ENCODE measurements around the gene RPLP1.

RPLP1 gene

DNA sequence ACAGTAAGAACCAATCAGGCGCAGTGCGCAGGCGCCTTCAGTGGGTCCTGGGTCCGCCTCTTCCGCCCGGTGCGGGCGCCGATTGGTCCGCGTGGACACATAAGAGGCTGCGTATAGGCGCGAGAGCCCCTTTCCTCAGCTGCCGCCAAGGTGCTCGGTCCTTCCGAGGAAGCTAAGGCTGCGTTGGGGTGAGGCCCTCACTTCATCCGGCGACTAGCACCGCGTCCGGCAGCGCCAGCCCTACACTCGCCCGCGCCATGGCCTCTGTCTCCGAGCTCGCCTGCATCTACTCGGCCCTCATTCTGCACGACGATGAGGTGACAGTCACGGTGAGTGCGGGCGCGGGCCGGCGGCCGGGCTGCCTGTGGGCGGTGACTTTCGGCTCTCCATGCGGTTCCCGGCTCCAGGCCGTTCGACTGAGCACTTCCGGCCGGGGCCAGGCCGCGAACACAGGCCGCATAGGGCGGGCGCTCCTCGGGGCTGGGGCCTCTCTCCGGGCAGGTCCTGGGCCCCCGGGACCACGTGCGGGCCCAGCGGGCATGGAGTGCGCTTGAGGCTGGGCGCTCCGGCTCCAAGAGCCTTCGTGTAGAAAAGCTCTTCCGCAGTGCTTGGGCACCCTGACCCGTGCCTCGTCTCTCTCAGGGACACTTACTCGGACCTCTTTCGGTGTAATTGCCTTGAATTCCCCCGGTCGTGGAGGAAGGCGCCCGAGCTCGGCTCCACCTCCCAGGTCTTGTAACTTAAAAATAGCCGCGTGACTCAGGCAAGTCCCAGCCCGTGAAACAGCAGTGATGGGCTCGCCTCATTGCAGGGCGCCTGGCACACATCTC is at the start of gene RPLP1:
TSS of gene RPLP1 (plus strand) at position 127 of the 830 bp plus-strand sequence. CDS start at position 258, 131 bp downstream.
- peak; percentile 91 to 96 for DNase-seq (ENCODE audit: low read depth in 1 of 2, low spot score in 1 of 2)

DNA sequence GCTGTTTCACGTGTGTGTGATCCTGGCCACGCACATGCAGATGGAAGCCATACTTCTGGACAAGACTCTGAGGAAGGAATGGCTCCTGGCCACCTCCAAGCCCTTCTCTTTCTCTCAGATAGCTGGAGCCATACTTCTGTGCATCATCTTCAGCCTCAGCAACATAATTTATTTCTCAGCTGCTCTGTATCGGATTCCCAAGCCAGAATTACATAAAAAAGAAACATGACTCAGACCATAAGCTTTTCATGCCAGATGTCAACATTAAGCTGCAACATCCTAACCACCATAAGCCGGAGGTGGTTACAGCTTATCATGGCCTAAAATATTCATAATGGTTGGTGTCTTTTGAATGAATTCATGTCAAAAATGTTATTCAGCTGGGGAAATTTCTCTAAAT is 49.0 kb upstream of the RPLP1 start:
- DNase-seq (ENCODE audit: low read depth in 1 of 2, low spot score in 1 of 2): no peak

GRCh38 chr15:69405110-69405509 is 47.5 kb upstream of the RPLP1 start:
- no peak for DNase-seq (ENCODE audit: low read depth in 1 of 2, low spot score in 1 of 2)

- DNase-seq (ENCODE audit: low read depth in 1 of 2, low spot score in 1 of 2): no peak
Measured at GRCh38 chr15:69407719-69408400, 44.8 kb upstream of the RPLP1 start.

DNA sequence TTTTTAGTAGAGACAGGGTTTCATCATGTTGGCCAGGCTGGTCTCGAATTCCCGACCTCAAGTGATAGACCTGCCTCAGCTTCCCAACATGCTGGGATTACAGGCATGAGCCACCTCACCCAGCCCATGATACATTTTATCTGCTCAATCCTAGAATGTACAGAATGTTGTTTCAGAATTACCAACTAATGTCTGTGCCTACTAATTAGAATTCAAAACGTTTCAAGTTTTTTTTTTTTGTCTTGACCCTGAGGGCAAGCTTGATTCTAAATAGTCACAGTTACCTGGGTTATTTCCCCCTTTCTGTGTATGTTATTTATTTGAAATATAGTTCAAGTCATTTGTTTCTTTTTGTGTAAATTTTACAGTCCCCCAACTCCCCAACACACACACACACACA is 43.8 kb upstream of the RPLP1 start:
- no peak for DNase-seq (ENCODE audit: low read depth in 1 of 2, low spot score in 1 of 2)

DNA sequence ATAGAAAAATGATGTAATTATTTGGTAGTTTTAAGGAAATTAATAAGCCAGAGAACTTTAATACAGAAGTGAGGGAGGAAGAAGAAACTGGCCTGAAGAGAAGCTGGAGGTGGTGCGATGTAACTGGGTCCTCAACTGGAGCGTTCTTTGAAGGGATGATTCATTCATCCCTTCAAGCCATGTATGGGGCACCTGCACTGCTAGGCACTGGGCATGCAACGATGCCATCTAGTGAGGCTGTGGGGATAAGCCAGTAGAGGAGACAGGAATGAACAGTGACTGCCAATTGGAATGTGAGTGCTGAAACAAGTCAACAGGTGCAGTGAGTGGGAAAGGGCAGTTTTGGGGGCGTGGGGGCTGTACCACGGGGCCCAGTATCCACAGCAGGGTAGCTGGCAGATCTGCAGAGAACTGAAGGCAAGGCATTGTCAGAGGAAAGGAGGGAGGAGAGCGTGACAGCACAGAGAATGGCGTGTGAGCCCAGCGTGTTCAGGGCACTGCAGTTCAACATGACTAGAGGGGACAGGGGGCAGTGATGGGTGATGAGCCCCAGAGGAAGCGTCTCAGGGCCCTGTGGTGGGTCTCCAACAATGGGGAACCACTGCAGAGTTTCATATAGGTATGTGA is 42.3 kb upstream of the RPLP1 start:
- DNase-seq (ENCODE audit: low read depth in 1 of 2, low spot score in 1 of 2): no peak

DNA sequence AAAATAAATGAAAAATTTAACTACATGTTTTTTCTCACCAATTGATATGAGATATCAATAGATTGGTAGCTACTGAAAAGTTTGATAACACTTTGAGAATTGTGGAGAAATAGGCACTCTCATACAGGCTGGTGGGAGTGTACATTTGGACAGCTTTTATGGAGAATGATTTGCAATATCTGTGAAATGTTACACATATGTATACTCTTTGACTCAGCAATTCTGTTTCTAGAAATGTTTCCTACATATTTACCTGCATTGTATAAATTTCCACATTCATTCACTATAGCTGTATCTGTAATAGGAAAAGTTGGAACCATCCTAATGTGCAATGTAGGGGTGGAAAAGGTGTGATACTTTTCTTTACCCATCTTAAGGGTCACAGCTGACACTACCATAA is 40.3 kb upstream of the RPLP1 start:
- no peak for DNase-seq (ENCODE audit: low read depth in 1 of 2, low spot score in 1 of 2)

DNA sequence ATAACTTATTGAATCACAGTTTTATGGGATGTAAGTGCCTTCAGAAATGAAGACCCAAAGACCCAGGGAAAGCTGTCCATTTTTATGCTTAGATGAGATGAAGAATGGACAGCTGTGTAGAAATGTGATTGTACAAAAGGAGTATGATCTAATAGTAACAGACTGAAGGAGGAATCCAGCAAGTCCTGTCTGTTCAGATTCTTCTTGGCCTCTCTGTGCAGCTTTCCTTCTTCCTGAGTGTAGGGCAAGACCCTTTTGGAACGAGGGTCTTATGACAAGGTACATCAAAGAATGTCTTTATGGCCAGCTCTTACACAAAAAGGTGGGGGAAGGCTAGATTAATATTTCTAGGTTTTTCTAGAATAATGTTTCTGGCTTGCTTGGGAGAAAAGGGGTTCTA is 39.9 kb upstream of the RPLP1 start:
- no peak for DNase-seq (ENCODE audit: low read depth in 1 of 2, low spot score in 1 of 2)

GRCh38 chr15:69413822-69414700 is 38.6 kb upstream of the RPLP1 start, which contains the start of gene KIF23:
Gene KIF23 (plus strand): TSS chr15:69414349. CDS start chr15:69414466, 117 bp downstream.
- peak; percentile 83 to 90 for DNase-seq (ENCODE audit: low read depth in 1 of 2, low spot score in 1 of 2)

DNA sequence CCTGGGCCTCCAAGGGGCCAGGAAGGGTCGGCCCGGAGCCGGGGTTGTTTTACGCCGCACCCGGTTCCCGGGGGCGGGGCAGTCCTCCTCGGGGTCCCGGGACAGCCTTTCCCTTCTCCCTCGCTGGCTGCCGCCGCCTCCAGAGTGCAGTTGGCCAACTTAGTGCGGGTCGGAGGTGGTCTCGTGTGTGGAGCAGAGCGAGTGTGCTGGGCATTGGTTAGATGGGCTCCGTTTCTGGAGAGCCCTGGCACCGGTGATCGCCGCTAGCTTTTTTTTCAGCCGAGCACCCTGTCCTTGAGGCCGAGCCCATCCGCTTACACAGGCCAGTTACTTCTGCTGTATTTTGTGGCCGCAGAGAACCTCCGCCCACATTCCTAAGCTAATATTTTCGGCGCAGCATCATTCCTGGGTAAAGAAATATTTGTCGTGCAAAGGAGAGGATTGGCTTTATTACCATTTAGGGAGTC is 37.9 kb upstream of the RPLP1 start:
- DNase-seq (ENCODE audit: low read depth in 1 of 2, low spot score in 1 of 2): no peak

- no peak for DNase-seq (ENCODE audit: low read depth in 1 of 2, low spot score in 1 of 2)
Measured at GRCh38 chr15:69415381-69415780, 37.2 kb upstream of the RPLP1 start.

GRCh38 chr15:69417581-69417980 is 35.0 kb upstream of the RPLP1 start:
- DNase-seq (ENCODE audit: low read depth in 1 of 2, low spot score in 1 of 2): no peak

- no peak for DNase-seq (ENCODE audit: low read depth in 1 of 2, low spot score in 1 of 2)
Measured at GRCh38 chr15:69421498-69421897, 31.1 kb upstream of the RPLP1 start.

GRCh38 chr15:69422336-69422895 is 30.2 kb upstream of the RPLP1 start:
- no peak for DNase-seq (ENCODE audit: low read depth in 1 of 2, low spot score in 1 of 2)

DNA sequence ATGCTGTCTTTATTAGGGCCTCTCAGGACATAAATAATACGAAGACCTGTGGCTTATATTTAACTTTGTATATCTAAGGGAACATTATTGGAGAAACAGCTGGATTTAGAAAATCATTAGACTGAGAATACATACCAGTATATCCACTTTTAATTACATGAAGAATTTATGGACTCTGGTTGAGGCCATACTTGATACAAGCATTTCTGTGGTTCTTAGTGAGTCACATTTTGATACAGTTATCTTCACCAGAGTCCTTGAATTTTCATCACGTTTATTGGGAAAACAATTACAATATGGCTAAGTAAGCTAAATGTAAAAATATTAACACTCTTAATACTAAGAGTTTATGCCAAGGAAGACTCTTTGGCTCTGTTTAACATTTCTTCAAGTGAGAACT is 28.6 kb upstream of the RPLP1 start:
- DNase-seq (ENCODE audit: low read depth in 1 of 2, low spot score in 1 of 2): no peak

DNA sequence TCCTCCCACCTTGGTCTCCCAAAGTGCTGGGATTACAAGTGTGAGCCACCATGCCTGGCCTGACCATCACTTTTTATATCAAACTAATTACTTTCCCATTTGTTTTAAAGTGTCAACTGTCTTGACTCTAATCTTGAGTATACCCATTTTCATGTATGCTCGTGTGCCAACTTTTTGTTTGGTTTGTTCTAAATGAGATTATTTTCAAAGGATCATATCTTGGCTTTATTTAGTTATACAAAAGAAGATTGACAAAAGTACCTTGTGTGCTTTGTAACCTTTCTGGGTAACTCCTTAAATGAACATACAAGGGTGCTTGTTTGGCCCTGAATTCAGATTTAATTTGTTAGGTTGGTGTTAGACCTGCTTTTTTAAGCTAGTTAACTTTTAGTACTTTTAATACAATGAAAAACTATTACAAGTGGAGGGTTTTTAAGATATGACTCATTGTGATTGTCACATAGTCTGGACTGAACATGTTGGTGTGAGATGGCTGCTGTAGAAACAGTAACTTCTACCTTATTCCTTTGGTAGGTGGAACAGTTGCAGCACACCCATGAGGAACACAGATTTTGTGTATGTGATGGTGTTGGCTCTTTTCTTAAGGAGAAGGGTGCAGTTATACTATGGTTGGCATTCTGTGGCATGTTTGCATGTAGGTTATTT is 27.7 kb upstream of the RPLP1 start:
- DNase-seq (ENCODE audit: low read depth in 1 of 2, low spot score in 1 of 2): no peak

DNA sequence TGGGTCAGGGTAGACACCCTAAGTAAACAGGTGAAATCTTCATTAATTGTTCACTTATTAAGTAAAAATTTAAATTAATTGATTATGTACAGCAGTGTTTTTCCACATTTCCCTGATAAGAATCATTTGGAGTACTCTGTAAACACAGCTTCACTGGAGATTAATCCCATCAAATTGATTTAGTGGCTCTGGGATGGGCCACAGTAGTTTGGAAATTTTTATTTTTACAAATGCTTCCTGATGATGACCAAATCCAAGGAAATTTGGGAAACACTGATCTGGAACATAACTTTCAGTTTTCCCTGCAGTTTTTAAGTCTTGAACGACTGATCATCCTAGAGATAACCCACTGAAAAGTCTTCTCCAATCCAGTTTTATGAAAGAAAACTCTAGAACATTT is 18.8 kb upstream of the RPLP1 start:
- DNase-seq (ENCODE audit: low read depth in 1 of 2, low spot score in 1 of 2): no peak

DNA sequence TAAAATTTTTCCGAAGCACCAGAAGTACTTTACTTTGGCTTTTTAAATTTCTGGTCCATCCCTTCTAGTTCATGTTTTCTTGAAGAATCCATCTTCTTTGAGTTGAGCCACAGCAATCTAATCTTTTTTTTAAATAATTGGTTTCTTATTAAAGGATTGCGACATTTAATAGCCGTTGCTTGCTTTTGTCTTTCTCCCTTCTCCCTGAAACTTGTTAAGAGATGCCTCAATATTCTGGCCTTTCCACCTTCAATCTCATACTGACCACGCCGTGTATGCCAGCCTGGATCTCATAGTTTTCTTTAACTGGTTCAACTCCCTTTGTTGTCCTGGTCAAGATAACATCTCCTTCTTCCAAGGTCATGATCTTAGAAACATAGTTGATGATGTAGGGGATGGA is 18.4 kb upstream of the RPLP1 start:
- no peak for DNase-seq (ENCODE audit: low read depth in 1 of 2, low spot score in 1 of 2)

DNA sequence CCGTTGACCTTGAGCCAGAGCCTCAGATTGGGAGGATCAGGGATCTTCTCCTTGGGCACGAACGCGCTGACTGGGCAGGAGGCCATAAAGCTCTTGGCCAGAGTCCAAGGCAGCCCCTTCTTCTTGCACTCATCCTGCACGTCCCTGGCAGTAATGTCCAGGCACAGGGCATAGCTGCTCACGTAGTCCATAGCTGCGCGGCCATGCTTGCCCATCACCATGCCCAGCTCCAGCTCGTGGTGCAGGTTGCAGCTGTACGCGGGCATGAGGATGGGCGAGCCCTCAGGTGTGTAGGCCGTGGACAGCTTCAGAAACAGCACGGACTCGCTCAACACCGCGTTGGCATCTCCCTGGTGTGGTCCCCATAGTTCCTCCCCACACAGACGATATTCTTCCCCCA is 17.9 kb upstream of the RPLP1 start:
- no peak for DNase-seq (ENCODE audit: low read depth in 1 of 2, low spot score in 1 of 2)

- no peak for DNase-seq (ENCODE audit: low read depth in 1 of 2, low spot score in 1 of 2)
Measured at GRCh38 chr15:69435985-69436384, 16.6 kb upstream of the RPLP1 start.
